Measurements from ENCODE around the gene C4orf51. TPM values are rescaled to one million over a fixed set of nuclear protein-coding genes. Genes with fewer than 3 reads are reported as not detected.

C4orf51 gene
- total RNA-seq, 1 experiment from 2014 or later, result not detected

GRCh38 chr4:145732001-145732815 lies 52.3 kb downstream of the C4orf51 start:
- peak overlapping the region; percentile 65 for H3K9ac ChIP-seq (ENCODE audit: low read length)
- H3K4me1 ChIP-seq (ENCODE audit: low read length), result peaks cover 9% of the 10 kb centered on the region
- no peaks in the 10 kb centered on the region for H3K27me3 ChIP-seq (ENCODE audit: low read length)
- H3K9me3 ChIP-seq (ENCODE audit: low read length), result no peaks in the 10 kb centered on the region
- no peak for DNase-seq
- no peaks in the 10 kb centered on the region for H3K36me3 ChIP-seq (ENCODE audit: insufficient read depth, low read length)
- H3K4me3 ChIP-seq (ENCODE audit: low read length), result peak overlapping the region; percentile 70
- H4K20me1 ChIP-seq (ENCODE audit: insufficient read depth, low read depth, low read length), result no peaks in the 10 kb centered on the region
- peak overlapping the region; percentile 80 for H3K4me2 ChIP-seq (ENCODE audit: low read depth, low read length, poor library complexity, severe bottlenecking)
- H3K79me2 ChIP-seq (ENCODE audit: low read length), result no peaks in the 10 kb centered on the region
- no peaks in the 10 kb centered on the region for H3K9me2 ChIP-seq (replicated peaks; ENCODE audit: insufficient read depth, low read length)
- H2AFZ ChIP-seq (ENCODE audit: low read length), result peak overlapping the region; percentile 99
- H3K27ac ChIP-seq (ENCODE audit: low read length), result no peak overlapping the region

- Histone ChIP-seq H2AFZ (ENCODE audit: low read length) (peak overlapping the region; percentile 99), H3K27me3 (ENCODE audit: low read length) (no peaks in the 10 kb centered on the region), H3K4me3 (ENCODE audit: low read length) (peak overlapping the region; percentile 70), H4K20me1 (ENCODE audit: insufficient read depth, low read depth, low read length) (no peaks in the 10 kb centered on the region), H3K4me2 (ENCODE audit: low read depth, low read length, poor library complexity, severe bottlenecking) (peak overlapping the region; percentile 80), H3K79me2 (ENCODE audit: low read length) (no peaks in the 10 kb centered on the region), H3K27ac (ENCODE audit: low read length) (no peak overlapping the region), H3K36me3 (ENCODE audit: insufficient read depth, low read length) (no peaks in the 10 kb centered on the region), H3K9ac (ENCODE audit: low read length) (peak overlapping the region; percentile 71), H3K9me3 (ENCODE audit: low read length) (no peaks in the 10 kb centered on the region), H3K4me1 (ENCODE audit: low read length) (peaks cover 9% of the 10 kb centered on the region), H3K9me2 (replicated peaks; ENCODE audit: insufficient read depth, low read length) (no peaks in the 10 kb centered on the region)
- peak; percentile 93 for DNase-seq
Measured at GRCh38 chr4:145732895-145733880, 53.2 kb downstream of the C4orf51 start.

GRCh38 chr4:145734031-145734430 lies 54.1 kb downstream of the C4orf51 start:
- Histone ChIP-seq H3K27ac (ENCODE audit: low read length) (no peak overlapping the region), H3K4me2 (ENCODE audit: low read depth, low read length, poor library complexity, severe bottlenecking) (no peak overlapping the region), H3K36me3 (ENCODE audit: insufficient read depth, low read length) (no peaks in the 10 kb centered on the region), H3K4me1 (ENCODE audit: low read length) (peaks cover 9% of the 10 kb centered on the region), H3K9me3 (ENCODE audit: low read length) (no peaks in the 10 kb centered on the region), H4K20me1 (ENCODE audit: insufficient read depth, low read depth, low read length) (no peaks in the 10 kb centered on the region), H2AFZ (ENCODE audit: low read length) (no peak overlapping the region), H3K9ac (ENCODE audit: low read length) (no peak overlapping the region), H3K79me2 (ENCODE audit: low read length) (no peaks in the 10 kb centered on the region), H3K27me3 (ENCODE audit: low read length) (no peaks in the 10 kb centered on the region), H3K4me3 (ENCODE audit: low read length) (no peak overlapping the region), H3K9me2 (replicated peaks; ENCODE audit: insufficient read depth, low read length) (no peaks in the 10 kb centered on the region)
- DNase-seq, result no peak

GRCh38 chr4:145734576-145735346 lies 54.8 kb downstream of the C4orf51 start:
- no peak overlapping the region for H3K4me2 ChIP-seq (ENCODE audit: low read depth, low read length, poor library complexity, severe bottlenecking)
- no peak overlapping the region for H3K9ac ChIP-seq (ENCODE audit: low read length)
- H3K27me3 ChIP-seq (ENCODE audit: low read length), result no peaks in the 10 kb centered on the region
- no peak overlapping the region for H3K4me3 ChIP-seq (ENCODE audit: low read length)
- no peaks in the 10 kb centered on the region for H4K20me1 ChIP-seq (ENCODE audit: insufficient read depth, low read depth, low read length)
- H3K36me3 ChIP-seq (ENCODE audit: insufficient read depth, low read length), result no peaks in the 10 kb centered on the region
- H3K9me3 ChIP-seq (ENCODE audit: low read length), result no peaks in the 10 kb centered on the region
- no peak overlapping the region; the same call in 1 of the 2 replicates for H2AFZ ChIP-seq (ENCODE audit: low read length)
- H3K79me2 ChIP-seq (ENCODE audit: low read length), result no peaks in the 10 kb centered on the region
- H3K9me2 ChIP-seq (replicated peaks; ENCODE audit: insufficient read depth, low read length), result no peaks in the 10 kb centered on the region
- H3K27ac ChIP-seq (ENCODE audit: low read length), result no peak overlapping the region
- H3K4me1 ChIP-seq (ENCODE audit: low read length), result peaks cover 9% of the 10 kb centered on the region
- no peak for DNase-seq

- Histone ChIP-seq H3K4me3 (ENCODE audit: low read length) (no peak overlapping the region), H3K9ac (ENCODE audit: low read length) (no peak overlapping the region), H3K4me2 (ENCODE audit: low read depth, low read length, poor library complexity, severe bottlenecking) (no peak overlapping the region), H3K27me3 (ENCODE audit: low read length) (no peaks in the 10 kb centered on the region), H3K36me3 (ENCODE audit: insufficient read depth, low read length) (no peaks in the 10 kb centered on the region), H3K4me1 (ENCODE audit: low read length) (peaks cover 9% of the 10 kb centered on the region), H3K9me2 (replicated peaks; ENCODE audit: insufficient read depth, low read length) (no peaks in the 10 kb centered on the region), H3K9me3 (ENCODE audit: low read length) (no peaks in the 10 kb centered on the region), H3K79me2 (ENCODE audit: low read length) (no peaks in the 10 kb centered on the region), H3K27ac (ENCODE audit: low read length) (no peak overlapping the region), H2AFZ (ENCODE audit: low read length) (no peak overlapping the region), H4K20me1 (ENCODE audit: insufficient read depth, low read depth, low read length) (no peaks in the 10 kb centered on the region)
- no peak for DNase-seq
Measured at GRCh38 chr4:145735347-145735675, 55.4 kb downstream of the C4orf51 start.

- no peak for DNase-seq
- H3K9me2 ChIP-seq (replicated peaks; ENCODE audit: insufficient read depth, low read length), result no peaks in the 10 kb centered on the region
- H2AFZ ChIP-seq (ENCODE audit: low read length), result no peak overlapping the region
- H3K27ac ChIP-seq (ENCODE audit: low read length), result no peak overlapping the region
- H3K4me1 ChIP-seq (ENCODE audit: low read length), result peaks cover 9% of the 10 kb centered on the region
- no peak overlapping the region for H3K4me3 ChIP-seq (ENCODE audit: low read length)
- no peaks in the 10 kb centered on the region for H3K27me3 ChIP-seq (ENCODE audit: low read length)
- H4K20me1 ChIP-seq (ENCODE audit: insufficient read depth, low read depth, low read length), result no peaks in the 10 kb centered on the region
- H3K36me3 ChIP-seq (ENCODE audit: insufficient read depth, low read length), result no peaks in the 10 kb centered on the region
- H3K9me3 ChIP-seq (ENCODE audit: low read length), result no peaks in the 10 kb centered on the region
- no peak overlapping the region for H3K4me2 ChIP-seq (ENCODE audit: low read depth, low read length, poor library complexity, severe bottlenecking)
- no peaks in the 10 kb centered on the region for H3K79me2 ChIP-seq (ENCODE audit: low read length)
- no peak overlapping the region for H3K9ac ChIP-seq (ENCODE audit: low read length)
Measured at GRCh38 chr4:145735827-145736226, 55.9 kb downstream of the C4orf51 start.

GRCh38 chr4:145736241-145736831 lies 56.4 kb downstream of the C4orf51 start:
- H3K9me3 ChIP-seq (ENCODE audit: low read length), result no peaks in the 10 kb centered on the region
- peaks cover 9% of the 10 kb centered on the region for H3K4me1 ChIP-seq (ENCODE audit: low read length)
- H3K4me2 ChIP-seq (ENCODE audit: low read depth, low read length, poor library complexity, severe bottlenecking), result no peak overlapping the region
- H3K36me3 ChIP-seq (ENCODE audit: insufficient read depth, low read length), result no peaks in the 10 kb centered on the region
- no peak overlapping the region for H2AFZ ChIP-seq (ENCODE audit: low read length)
- H3K9me2 ChIP-seq (replicated peaks; ENCODE audit: insufficient read depth, low read length), result no peaks in the 10 kb centered on the region
- H3K79me2 ChIP-seq (ENCODE audit: low read length), result no peaks in the 10 kb centered on the region
- H3K9ac ChIP-seq (ENCODE audit: low read length), result no peak overlapping the region
- no peaks in the 10 kb centered on the region for H4K20me1 ChIP-seq (ENCODE audit: insufficient read depth, low read depth, low read length)
- no peak for DNase-seq
- no peak overlapping the region for H3K27ac ChIP-seq (ENCODE audit: low read length)
- no peaks in the 10 kb centered on the region for H3K27me3 ChIP-seq (ENCODE audit: low read length)
- no peak overlapping the region for H3K4me3 ChIP-seq (ENCODE audit: low read length)

Data from Karpas-422 (cell line).